ENCODE results near the gene IFT80. TPM values are rescaled to one million over a fixed set of nuclear protein-coding genes. Genes with fewer than 3 reads are reported as not detected.

IFT80 gene
- total RNA-seq, 4 donors from 2014 or later = 17.1 to 24.2 (median 22.6) TPM

- no peak for TF ChIP-seq CTCF (IDR thresholded peaks at IDR 0.05; ENCODE audit: low read depth)
These were observed 84.0 kb downstream of the IFT80 start for GRCh38 chr3:160314995-160315394.

- no peak for TF ChIP-seq CTCF (IDR thresholded peaks at IDR 0.05; ENCODE audit: low read depth)
These were observed 86.9 kb downstream of the IFT80 start for GRCh38 chr3:160312014-160312624.

GRCh38 chr3:160302806-160303205, 96.2 kb downstream of the IFT80 start:
- no peak for TF ChIP-seq CTCF (IDR thresholded peaks at IDR 0.05; ENCODE audit: low read depth)

GRCh38 chr3:160296591-160296990, 102.4 kb downstream of the IFT80 start:
- TF ChIP-seq CTCF (IDR thresholded peaks at IDR 0.05; ENCODE audit: low read depth) = no peak

- TF ChIP-seq CTCF (IDR thresholded peaks at IDR 0.05; ENCODE audit: low read depth) = no peak
These were observed 107.1 kb downstream of the IFT80 start for GRCh38 chr3:160291909-160292299.

- TF ChIP-seq CTCF (IDR thresholded peaks at IDR 0.05; ENCODE audit: low read depth) = no peak
These were observed 107.6 kb downstream of the IFT80 start for GRCh38 chr3:160291290-160291908.

GRCh38 chr3:160287666-160288065, 111.4 kb downstream of the IFT80 start:
- no peak for TF ChIP-seq CTCF (IDR thresholded peaks at IDR 0.05; ENCODE audit: low read depth)
